ENCODE measurements around the gene RNFT1.
"Not testable (repeated sequence)": the region's sequence is repeated elsewhere in the genome, so short reads cannot be mapped to it uniquely, and the experiment has no call there.

RNFT1 gene

GRCh38 chr17:59962739-59963318, 1.7 kb downstream of the RNFT1 start:
- H3K4me1 ChIP-seq (ENCODE audit: control insufficient read depth, insufficient read depth, low read length): peaks cover 3% of the 10 kb centered on the region
- H3K36me3 ChIP-seq (ENCODE audit: control insufficient read depth, insufficient read depth, low read length): no peaks in the 10 kb centered on the region
- no peak overlapping the region for H3K4me3 ChIP-seq (ENCODE audit: low read length)
- H3K9ac ChIP-seq (ENCODE audit: low read length): no peak overlapping the region
- H3K27ac ChIP-seq (ENCODE audit: low read depth, low read length): no peak overlapping the region
- no peaks in the 10 kb centered on the region for H3K27me3 ChIP-seq (ENCODE audit: control insufficient read depth, insufficient read depth, low read length)

DNA sequence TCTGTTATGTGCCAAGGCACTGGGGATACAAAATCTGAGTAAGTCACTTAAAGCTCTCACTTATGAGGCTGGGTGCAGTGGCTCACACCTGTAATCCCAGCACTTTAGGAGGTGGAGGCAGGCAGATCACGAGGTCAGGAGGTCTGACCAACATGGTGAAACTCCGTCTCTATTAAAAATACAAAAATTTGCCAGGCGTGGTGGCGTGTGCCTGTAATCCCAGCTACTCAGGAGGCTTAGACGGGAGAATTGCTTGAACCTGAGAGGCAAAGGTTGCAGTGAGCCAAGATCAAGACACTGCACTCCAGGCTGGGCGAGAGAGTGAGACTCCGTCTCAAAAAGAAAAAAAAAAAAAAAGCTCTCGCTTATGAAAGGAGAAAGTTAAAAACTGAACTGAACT, 5.0 kb downstream of the RNFT1 start:
- not testable (repeated sequence) for H3K36me3 ChIP-seq (ENCODE audit: control insufficient read depth, insufficient read depth, low read length); H3K4me3 ChIP-seq (ENCODE audit: low read length); H3K27me3 ChIP-seq (ENCODE audit: control insufficient read depth, insufficient read depth, low read length)

GRCh38 chr17:59954856-59955255, 9.7 kb downstream of the RNFT1 start:
- Histone ChIP-seq H3K9ac (ENCODE audit: low read length) (no peak overlapping the region), H3K4me3 (ENCODE audit: low read length) (no peak overlapping the region), H3K36me3 (ENCODE audit: control insufficient read depth, insufficient read depth, low read length) (no peaks in the 10 kb centered on the region), H3K27ac (ENCODE audit: low read depth, low read length) (no peak overlapping the region), H3K27me3 (ENCODE audit: control insufficient read depth, insufficient read depth, low read length) (no peaks in the 10 kb centered on the region), H3K4me1 (ENCODE audit: control insufficient read depth, insufficient read depth, low read length) (no peaks in the 10 kb centered on the region)

More for the DNA sequence above, 5.0 kb downstream of the RNFT1 start:
- H3K4me1 ChIP-seq (ENCODE audit: control insufficient read depth, insufficient read depth, low read length); H3K27ac ChIP-seq (ENCODE audit: low read depth, low read length); H3K9ac ChIP-seq (ENCODE audit: low read length): not testable (repeated sequence)

DNA sequence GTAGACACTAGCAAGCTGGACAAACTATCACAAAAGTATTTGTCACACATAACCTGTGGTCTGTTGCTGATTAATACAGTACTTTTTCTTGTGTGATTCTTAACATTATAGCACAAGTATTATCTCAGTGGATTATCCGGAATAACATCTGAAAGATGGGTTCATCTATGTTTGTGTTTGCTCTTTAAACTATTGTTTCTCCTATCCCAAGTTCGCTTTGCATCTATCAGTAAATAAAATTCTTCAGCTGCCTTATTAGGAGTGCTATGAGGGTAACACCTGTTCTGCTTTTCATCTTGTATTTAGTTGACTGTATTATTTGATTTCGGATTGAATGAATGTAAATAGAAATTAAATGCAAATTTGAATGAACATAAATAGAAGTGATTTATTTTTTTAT, 14.5 kb downstream of the RNFT1 start:
- H3K4me3 ChIP-seq (ENCODE audit: low read length): no peak overlapping the region
- no peak overlapping the region for H3K27ac ChIP-seq (ENCODE audit: low read depth, low read length)
- H3K4me1 ChIP-seq (ENCODE audit: control insufficient read depth, insufficient read depth, low read length): no peaks in the 10 kb centered on the region
- H3K36me3 ChIP-seq (ENCODE audit: control insufficient read depth, insufficient read depth, low read length): peaks cover 3% of the 10 kb centered on the region
- H3K27me3 ChIP-seq (ENCODE audit: control insufficient read depth, insufficient read depth, low read length): no peaks in the 10 kb centered on the region
- H3K9ac ChIP-seq (ENCODE audit: low read length): no peak overlapping the region

DNA sequence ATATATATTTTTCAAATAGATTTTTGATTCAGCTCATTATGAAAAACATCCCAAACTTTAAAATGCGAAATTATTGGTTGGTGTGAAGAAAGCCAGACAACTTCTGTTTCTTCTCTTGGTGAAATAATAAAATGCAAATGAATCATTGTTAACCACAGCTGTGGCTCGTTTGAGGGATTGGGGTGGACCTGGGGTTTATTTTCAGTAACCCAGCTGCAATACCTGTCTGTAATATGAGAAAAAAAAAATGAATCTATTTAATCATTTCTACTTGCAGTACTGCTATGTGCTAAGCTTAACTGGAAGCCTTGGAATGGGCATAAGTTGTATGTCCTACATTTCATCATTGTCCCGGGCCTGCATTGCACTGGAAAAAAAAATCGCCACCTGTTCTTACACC, 17.2 kb downstream of the RNFT1 start:
- H3K27me3 ChIP-seq (ENCODE audit: control insufficient read depth, insufficient read depth, low read length); H3K4me1 ChIP-seq (ENCODE audit: control insufficient read depth, insufficient read depth, low read length); H3K4me3 ChIP-seq (ENCODE audit: low read length); H3K27ac ChIP-seq (ENCODE audit: low read depth, low read length); H3K36me3 ChIP-seq (ENCODE audit: control insufficient read depth, insufficient read depth, low read length); H3K9ac ChIP-seq (ENCODE audit: low read length): not testable (repeated sequence)

DNA sequence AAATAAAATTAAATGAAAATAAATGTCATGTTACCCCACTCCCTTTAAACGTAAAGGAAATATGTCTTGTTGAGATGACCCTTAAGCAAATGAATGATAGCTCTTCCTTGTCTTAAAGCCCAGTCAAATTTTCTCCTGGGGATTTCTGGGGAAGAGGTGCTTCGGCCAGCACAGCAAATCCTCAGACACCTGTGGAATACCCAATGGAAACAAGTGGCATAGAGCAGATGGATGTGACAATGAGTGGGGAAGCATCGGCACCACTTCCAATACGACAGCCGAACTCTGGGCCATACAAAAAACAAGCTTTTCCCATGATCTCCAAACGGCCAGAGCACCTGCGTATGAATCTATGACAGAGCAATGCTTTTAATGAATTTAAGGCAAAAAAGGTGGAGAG, 18.1 kb downstream of the RNFT1 start:
- H3K4me3 ChIP-seq (ENCODE audit: low read length); H3K27me3 ChIP-seq (ENCODE audit: control insufficient read depth, insufficient read depth, low read length); H3K9ac ChIP-seq (ENCODE audit: low read length); H3K4me1 ChIP-seq (ENCODE audit: control insufficient read depth, insufficient read depth, low read length); H3K27ac ChIP-seq (ENCODE audit: low read depth, low read length); H3K36me3 ChIP-seq (ENCODE audit: control insufficient read depth, insufficient read depth, low read length): not testable (repeated sequence)

- H3K27me3 ChIP-seq (ENCODE audit: control insufficient read depth, insufficient read depth, low read length): no peaks in the 10 kb centered on the region
- no peaks in the 10 kb centered on the region for H3K36me3 ChIP-seq (ENCODE audit: control insufficient read depth, insufficient read depth, low read length)
- no peak overlapping the region for H3K4me3 ChIP-seq (ENCODE audit: low read length)
Observed at GRCh38 chr17:59941131-59941530, 23.4 kb downstream of the RNFT1 start.

DNA sequence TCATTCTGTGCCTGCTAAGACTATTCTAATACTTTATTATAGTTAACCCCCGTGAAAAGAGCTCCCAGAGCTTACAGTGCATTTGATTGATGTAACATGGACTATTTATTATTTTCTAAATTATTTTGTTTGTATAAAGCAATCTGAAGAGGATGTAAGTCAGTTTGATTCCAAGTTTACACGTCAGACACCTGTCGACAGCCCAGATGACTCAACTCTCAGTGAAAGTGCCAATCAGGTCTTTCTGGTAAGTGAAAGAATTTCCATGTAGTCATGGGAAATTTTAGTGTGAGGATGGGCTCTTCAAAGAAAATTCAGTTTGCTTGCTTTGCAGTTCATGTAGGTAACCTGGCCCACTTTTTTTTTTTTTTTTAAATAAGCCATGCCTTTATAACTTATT, 23.8 kb downstream of the RNFT1 start:
- not testable (repeated sequence) for H3K36me3 ChIP-seq (ENCODE audit: control insufficient read depth, insufficient read depth, low read length); H3K27me3 ChIP-seq (ENCODE audit: control insufficient read depth, insufficient read depth, low read length); H3K4me1 ChIP-seq (ENCODE audit: control insufficient read depth, insufficient read depth, low read length); H3K9ac ChIP-seq (ENCODE audit: low read length); H3K27ac ChIP-seq (ENCODE audit: low read depth, low read length); H3K4me3 ChIP-seq (ENCODE audit: low read length)

More at GRCh38 chr17:59941131-59941530, 23.4 kb downstream of the RNFT1 start:
- H3K27ac ChIP-seq (ENCODE audit: low read depth, low read length): no peak overlapping the region
- H3K4me1 ChIP-seq (ENCODE audit: control insufficient read depth, insufficient read depth, low read length): no peaks in the 10 kb centered on the region
- no peak overlapping the region for H3K9ac ChIP-seq (ENCODE audit: low read length)

GRCh38 chr17:59933317-59933716, 31.2 kb downstream of the RNFT1 start:
- H3K9ac ChIP-seq (ENCODE audit: low read length); H3K27ac ChIP-seq (ENCODE audit: low read depth, low read length); H3K4me1 ChIP-seq (ENCODE audit: control insufficient read depth, insufficient read depth, low read length); H3K36me3 ChIP-seq (ENCODE audit: control insufficient read depth, insufficient read depth, low read length); H3K27me3 ChIP-seq (ENCODE audit: control insufficient read depth, insufficient read depth, low read length); H3K4me3 ChIP-seq (ENCODE audit: low read length): not testable (repeated sequence)

DNA sequence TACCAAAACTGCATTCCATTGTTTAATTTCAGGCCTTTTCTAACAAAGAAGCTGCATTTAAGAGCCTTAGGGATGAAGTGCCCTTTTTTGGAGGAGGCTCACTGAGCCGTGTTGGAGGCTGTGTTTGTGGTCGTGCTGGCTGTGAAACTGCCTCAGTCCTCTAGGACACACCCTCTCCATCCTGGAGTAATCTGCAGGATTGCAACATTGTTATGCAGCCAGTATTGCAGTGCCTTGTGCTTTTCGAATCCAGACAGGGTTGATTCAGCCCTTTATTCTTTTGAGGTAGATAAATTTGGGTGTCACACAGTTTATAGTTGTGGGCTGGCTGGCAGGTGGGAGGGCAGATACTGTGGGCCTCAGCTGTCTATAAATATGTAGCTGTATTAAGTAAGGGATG, 33.8 kb downstream of the RNFT1 start:
- H3K27me3 ChIP-seq (ENCODE audit: control insufficient read depth, insufficient read depth, low read length); H3K9ac ChIP-seq (ENCODE audit: low read length); H3K36me3 ChIP-seq (ENCODE audit: control insufficient read depth, insufficient read depth, low read length); H3K4me3 ChIP-seq (ENCODE audit: low read length); H3K4me1 ChIP-seq (ENCODE audit: control insufficient read depth, insufficient read depth, low read length); H3K27ac ChIP-seq (ENCODE audit: low read depth, low read length): not testable (repeated sequence)

DNA sequence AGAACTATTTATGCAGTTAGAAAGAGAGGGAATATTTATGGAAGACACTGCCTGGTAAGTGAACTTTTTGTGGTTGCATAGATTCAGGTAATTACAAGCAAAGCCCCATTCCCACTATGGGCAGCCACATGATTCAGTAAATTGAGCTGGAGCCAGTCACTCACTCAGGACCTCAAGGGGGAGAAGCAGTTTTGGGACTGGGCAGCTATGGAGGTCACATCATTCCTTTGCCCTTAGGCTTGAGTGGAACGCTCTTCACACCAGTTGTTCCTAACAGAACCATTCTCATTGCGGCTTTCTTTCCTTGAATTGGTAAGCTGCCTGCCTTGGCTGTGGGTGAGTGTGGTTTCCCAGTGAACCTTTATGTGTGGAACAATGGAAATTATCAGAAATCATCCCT, 34.4 kb downstream of the RNFT1 start:
- H3K27ac ChIP-seq (ENCODE audit: low read depth, low read length); H3K4me3 ChIP-seq (ENCODE audit: low read length); H3K4me1 ChIP-seq (ENCODE audit: control insufficient read depth, insufficient read depth, low read length); H3K36me3 ChIP-seq (ENCODE audit: control insufficient read depth, insufficient read depth, low read length); H3K27me3 ChIP-seq (ENCODE audit: control insufficient read depth, insufficient read depth, low read length); H3K9ac ChIP-seq (ENCODE audit: low read length): not testable (repeated sequence)

DNA sequence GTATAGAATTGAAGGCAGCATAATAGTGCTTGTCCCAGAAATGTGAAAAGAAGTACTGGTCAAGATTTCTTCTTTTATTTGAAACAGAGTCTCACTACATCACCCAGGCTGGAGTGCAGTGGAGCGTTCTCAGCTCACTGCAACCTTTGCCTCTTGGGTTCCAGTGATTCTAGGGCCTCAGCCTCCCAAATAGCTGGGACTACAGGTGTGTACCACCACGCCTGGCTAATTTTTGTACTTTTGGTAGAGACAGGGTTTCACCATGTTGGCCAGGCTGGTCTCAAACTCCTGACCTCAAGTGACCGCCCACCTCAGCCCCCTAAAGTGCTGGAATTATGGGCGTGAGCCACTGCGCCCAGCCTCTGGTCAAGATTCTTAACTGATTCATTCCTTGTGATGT, 43.9 kb downstream of the RNFT1 start:
- peaks cover 11% of the 10 kb centered on the region for H3K36me3 ChIP-seq (ENCODE audit: control insufficient read depth, insufficient read depth, low read length)
- H3K4me3 ChIP-seq (ENCODE audit: low read length); H3K4me1 ChIP-seq (ENCODE audit: control insufficient read depth, insufficient read depth, low read length); H3K27ac ChIP-seq (ENCODE audit: low read depth, low read length); H3K9ac ChIP-seq (ENCODE audit: low read length); H3K27me3 ChIP-seq (ENCODE audit: control insufficient read depth, insufficient read depth, low read length): not testable (repeated sequence)

- Histone ChIP-seq H3K27me3 (ENCODE audit: control insufficient read depth, insufficient read depth, low read length) (no peaks in the 10 kb centered on the region), H3K4me1 (ENCODE audit: control insufficient read depth, insufficient read depth, low read length) (no peaks in the 10 kb centered on the region), H3K4me3 (ENCODE audit: low read length) (no peak overlapping the region), H3K36me3 (ENCODE audit: control insufficient read depth, insufficient read depth, low read length) (peaks cover 14% of the 10 kb centered on the region), H3K27ac (ENCODE audit: low read depth, low read length) (no peak overlapping the region), H3K9ac (ENCODE audit: low read length) (no peak overlapping the region)
Observed at GRCh38 chr17:59916446-59916845, 48.1 kb downstream of the RNFT1 start.

Data from rectal smooth muscle tissue (tissue), 1 donor.